NT2/D1 (cell line): ENCODE results near the gene TSPAN9.

Source experiments
- YY1 ChIP-seq: IDR thresholded peaks from 2 replicates; pipeline ENCODE4 v1.6.1; 2011; ENCODE audit not compliant: insufficient read length, insufficient read depth
- ZNF274 ChIP-seq: IDR thresholded peaks from 2 replicates; pipeline ENCODE4 v1.6.1; 2011; ENCODE audit warnings: mild to moderate bottlenecking, low read depth, low read length

DNA sequence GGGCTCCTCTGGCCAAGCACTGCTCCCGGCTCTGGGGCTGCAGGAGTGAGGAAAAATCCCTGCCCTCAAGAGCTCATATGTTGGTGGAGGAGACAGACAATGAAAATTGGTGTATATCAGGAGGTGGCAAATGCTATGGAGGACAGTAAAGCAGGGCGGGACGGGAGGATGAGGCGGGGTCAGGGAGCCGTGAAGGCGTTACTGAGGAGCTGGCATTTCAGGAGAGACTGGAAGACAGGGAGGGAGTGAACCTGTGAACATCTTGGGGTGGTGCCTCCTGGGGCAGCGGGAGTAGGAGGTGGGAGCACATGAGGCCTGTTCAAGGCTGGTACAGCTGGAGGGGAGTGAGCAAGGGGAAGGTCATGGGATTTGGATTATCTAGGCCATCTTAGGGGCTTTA is 26.6 kb downstream of the TSPAN9 start:
- no peak for TF ChIP-seq YY1
- TF ChIP-seq ZNF274 = no peak
